CD4-positive, CD25-positive, alpha-beta regulatory T cell (primary cell): ENCODE data around the gene COL9A3. TPM values are rescaled to one million over a fixed set of nuclear protein-coding genes. Genes with fewer than 3 reads are reported as not detected.

Experiments
- ATAC-seq, 2 donors: fragments of 150-1000 bp; cut with Tn5 transposase; one replicate each; pipeline ENCODE4 v1.10.0; 2021; ENCODE audit warnings: low read depth in 2 of 2, moderate number of reproducible peaks in 2 of 2, moderate library complexity in 1 of 2
- DNase-seq, 3 donors: peaks; one replicate each; pipeline versions ENCODE4 v3.0.0 to v3.0.0-alpha.2; 2012 to 2022; ENCODE audit warnings: mixed read lengths in 1 of 3
- H3K27ac ChIP-seq: one replicate; pipeline ENCODE4 v1.7.0; 2013; ENCODE audit warnings: mild to moderate bottlenecking, low read length; ENCODE audit not compliant: insufficient read depth, poor library complexity, severe bottlenecking
- H3K27me3 ChIP-seq: one replicate; pipeline ENCODE4 v1.7.0; 2013; ENCODE audit warnings: low read length; ENCODE audit not compliant: control insufficient read depth, insufficient read depth
- H3K36me3 ChIP-seq: one replicate; pipeline ENCODE4 v1.7.0; 2013; ENCODE audit warnings: mild to moderate bottlenecking, low read length, moderate library complexity; ENCODE audit not compliant: control insufficient read depth, insufficient read depth
- H3K4me1 ChIP-seq: 2 replicates; pipeline ENCODE4 v1.7.0; 2013; ENCODE audit warnings: mild to moderate bottlenecking, low read length; ENCODE audit not compliant: insufficient read depth, control insufficient read depth, poor library complexity, severe bottlenecking
- H3K4me3 ChIP-seq: one replicate; pipeline ENCODE4 v1.7.0; 2013; ENCODE audit warnings: low read depth, mild to moderate bottlenecking, low read length, moderate library complexity
- H3K9me3 ChIP-seq, 2 experiments: 1 replicate in 1 of 2; 2 replicates in 1 of 2; pipeline ENCODE4 v1.7.0; 2013; ENCODE audit warnings: low read length in 2 of 2, mild to moderate bottlenecking in 1 of 2, moderate library complexity in 1 of 2; ENCODE audit not compliant: control insufficient read depth in 2 of 2
- H3K27ac Mint-ChIP-seq, 3 donors: one replicate each; pipeline ENCODE4 v1.8.0; 2020 to 2022; ENCODE audit warnings: mild to moderate bottlenecking in 3 of 3, mixed read lengths in 3 of 3, moderate library complexity in 2 of 3
- H3K27me3 Mint-ChIP-seq: one replicate; pipeline ENCODE4 v1.8.0; 2022; ENCODE audit warnings: mild to moderate bottlenecking, mixed read lengths
- H3K36me3 Mint-ChIP-seq: one replicate; pipeline ENCODE4 v1.8.0; 2020; ENCODE audit warnings: mixed read lengths
- H3K4me1 Mint-ChIP-seq, 4 donors: one replicate each; pipeline ENCODE4 v1.8.0; 2020 to 2022; ENCODE audit warnings: mixed read lengths in 4 of 4, mild to moderate bottlenecking in 1 of 4
- H3K4me3 Mint-ChIP-seq, 4 donors: one replicate each; pipeline ENCODE4 v1.8.0; 2020 to 2022; ENCODE audit warnings: mild to moderate bottlenecking in 4 of 4, mixed read lengths in 4 of 4, moderate library complexity in 3 of 4
- H3K9me3 Mint-ChIP-seq, 7 donors: one replicate each; pipeline ENCODE4 v1.8.0; 2020 to 2022; ENCODE audit warnings: mixed read lengths in 7 of 7, mild to moderate bottlenecking in 3 of 7, moderate library complexity in 2 of 7
- polyA plus RNA-seq, 4 donors: library from polyadenylated mRNA; unstranded; fragments of 300-500 nt; fragmentation: Illumina TruSeq; gene quantifications; one replicate each; pipeline ENCODE4 v1.2.3, GENCODE V29; 2021
- total RNA-seq: library from RNA; stranded (reverse); gene quantifications from one replicate; pipeline ENCODE4 v1.2.3, GENCODE V29; 2022

COL9A3 gene
- total RNA-seq (not detected), polyA plus RNA-seq (not detected)

GRCh38 chr20:62816884-62817873, at the start of gene COL9A3:
COL9A3 (plus strand) TSS chr20:62817050; CDS start chr20:62817065, 15 bp downstream.
- Histone ChIP-seq H3K36me3 (peaks cover 6% of the 10 kb centered on the region), H3K4me3 (no peak within 1 kb of the TSS), H3K27me3 (no peaks in the 10 kb centered on the region), H3K9me3 (no peaks in the 10 kb centered on the region), H3K27ac (no peak within 1 kb of the TSS), H3K4me1 (peaks cover 18% of the 10 kb centered on the region)
- Mint-ChIP-seq H3K4me1 (peaks cover 0 to 16% (median 4%) of the 10 kb centered on the region in 4 donors), H3K9me3 (no peaks in the 10 kb centered on the region), H3K36me3 (no peaks in the 10 kb centered on the region), H3K27ac (no peak within 1 kb of the TSS), H3K4me3 (peak within 1 kb of the TSS in 2 of 4 donors; percentile 61 to 62), H3K27me3 (peaks cover 30% of the 10 kb centered on the region)
- ATAC-seq (no peak), DNase-seq (no peak)

- peaks cover 12% of the 10 kb centered on the region for H3K4me1 ChIP-seq
- no peaks in the 10 kb centered on the region for H3K36me3 Mint-ChIP-seq
- H3K27ac Mint-ChIP-seq: peak overlapping the region in 1 of 3 donors; percentile 38
- H3K27me3 ChIP-seq: no peaks in the 10 kb centered on the region
- no peak overlapping the region for H3K4me3 ChIP-seq
- H3K36me3 ChIP-seq: no peaks in the 10 kb centered on the region
- ATAC-seq (no peak), DNase-seq (no peak)
- H3K9me3 Mint-ChIP-seq: no peaks in the 10 kb centered on the region
- H3K27ac ChIP-seq: no peak overlapping the region
- H3K4me3 Mint-ChIP-seq: no peak overlapping the region
- peaks cover 0 to 38% (median 7%) of the 10 kb centered on the region in 4 donors for H3K4me1 Mint-ChIP-seq
- H3K9me3 ChIP-seq: no peaks in the 10 kb centered on the region
- no peaks in the 10 kb centered on the region for H3K27me3 Mint-ChIP-seq
These were observed 48.7 kb upstream of the COL9A3 start for GRCh38 chr20:62768234-62768546.

GRCh38 chr20:62768551-62769287, 48.1 kb upstream of the COL9A3 start:
- Mint-ChIP-seq H3K27me3 (no peaks in the 10 kb centered on the region), H3K4me1 (peaks cover 0 to 44% (median 9%) of the 10 kb centered on the region in 4 donors), H3K4me3 (peak overlapping the region in 2 of 4 donors; percentile 50 to 52), H3K27ac (peak overlapping the region; percentile 38 to 71 (median 48)), H3K36me3 (no peaks in the 10 kb centered on the region), H3K9me3 (no peaks in the 10 kb centered on the region)
- Histone ChIP-seq H3K27me3 (no peaks in the 10 kb centered on the region), H3K9me3 (no peaks in the 10 kb centered on the region), H3K27ac (no peak overlapping the region), H3K36me3 (no peaks in the 10 kb centered on the region), H3K4me1 (peaks cover 15% of the 10 kb centered on the region), H3K4me3 (no peak overlapping the region)
- ATAC-seq (no peak), DNase-seq (no peak)

- no peak for DNase-seq
These were observed 47.3 kb upstream of the COL9A3 start for GRCh38 chr20:62769346-62770071.

GRCh38 chr20:62770111-62770910, 46.5 kb upstream of the COL9A3 start:
- Histone ChIP-seq H3K4me3 (no peak overlapping the region), H3K4me1 (peaks cover 30% of the 10 kb centered on the region), H3K9me3 (no peaks in the 10 kb centered on the region), H3K27ac (no peak overlapping the region), H3K27me3 (no peaks in the 10 kb centered on the region), H3K36me3 (no peaks in the 10 kb centered on the region)
- Mint-ChIP-seq H3K36me3 (no peaks in the 10 kb centered on the region), H3K4me3 (no peak overlapping the region), H3K9me3 (no peaks in the 10 kb centered on the region), H3K27ac (no peak overlapping the region), H3K27me3 (no peaks in the 10 kb centered on the region), H3K4me1 (peaks cover 0 to 59% (median 13%) of the 10 kb centered on the region in 4 donors)
- DNase-seq: no peak
- ATAC-seq: no peak

More at GRCh38 chr20:62769346-62770071, 47.3 kb upstream of the COL9A3 start:
- Mint-ChIP-seq H3K27me3 (no peaks in the 10 kb centered on the region), H3K36me3 (no peaks in the 10 kb centered on the region), H3K4me1 (peaks cover 0 to 51% (median 11%) of the 10 kb centered on the region in 4 donors), H3K4me3 (peak overlapping the region in 2 of 4 donors; percentile 50 to 52), H3K9me3 (no peaks in the 10 kb centered on the region), H3K27ac (peak overlapping the region; percentile 33 to 71 (median 38))
- no peak overlapping the region for H3K4me3 ChIP-seq
- no peaks in the 10 kb centered on the region for H3K36me3 ChIP-seq
- no peak for ATAC-seq
- H3K27me3 ChIP-seq: no peaks in the 10 kb centered on the region
- no peaks in the 10 kb centered on the region for H3K9me3 ChIP-seq
- H3K27ac ChIP-seq: no peak overlapping the region
- peaks cover 22% of the 10 kb centered on the region for H3K4me1 ChIP-seq

GRCh38 chr20:62770916-62771315, 45.9 kb upstream of the COL9A3 start:
- H3K4me3 ChIP-seq: no peak overlapping the region
- no peaks in the 10 kb centered on the region for H3K36me3 ChIP-seq
- Mint-ChIP-seq H3K4me1 (peaks cover 0 to 66% (median 14%) of the 10 kb centered on the region in 4 donors), H3K27ac (no peak overlapping the region), H3K36me3 (no peaks in the 10 kb centered on the region), H3K27me3 (no peaks in the 10 kb centered on the region), H3K4me3 (no peak overlapping the region), H3K9me3 (no peaks in the 10 kb centered on the region)
- no peak for DNase-seq
- no peaks in the 10 kb centered on the region for H3K9me3 ChIP-seq
- no peak for ATAC-seq
- H3K4me1 ChIP-seq: peaks cover 36% of the 10 kb centered on the region
- H3K27me3 ChIP-seq: no peaks in the 10 kb centered on the region
- no peak overlapping the region for H3K27ac ChIP-seq
